Measurements from ENCODE around the gene ERMN.

DNA sequence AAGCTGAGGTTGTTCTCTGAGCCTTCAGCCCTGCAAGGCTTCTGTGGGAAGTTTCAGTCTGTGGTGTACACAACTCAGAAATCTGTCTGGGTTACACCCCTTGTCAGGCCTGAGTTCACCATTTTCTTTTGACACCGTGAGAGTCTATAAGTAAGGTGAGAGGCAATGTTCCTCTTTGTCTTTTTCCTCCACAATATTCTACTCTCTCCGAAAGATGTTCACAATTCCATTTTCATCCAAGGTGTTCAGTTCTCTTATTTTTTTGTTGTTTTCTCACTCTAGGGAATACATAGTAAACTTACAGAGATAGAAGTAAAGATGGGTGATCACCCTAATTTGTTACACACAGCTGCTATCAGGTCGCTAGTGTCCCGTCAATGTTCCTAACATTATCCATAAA is 3.2 kb downstream of the ERMN start:
- TF ChIP-seq, protein P1, sequence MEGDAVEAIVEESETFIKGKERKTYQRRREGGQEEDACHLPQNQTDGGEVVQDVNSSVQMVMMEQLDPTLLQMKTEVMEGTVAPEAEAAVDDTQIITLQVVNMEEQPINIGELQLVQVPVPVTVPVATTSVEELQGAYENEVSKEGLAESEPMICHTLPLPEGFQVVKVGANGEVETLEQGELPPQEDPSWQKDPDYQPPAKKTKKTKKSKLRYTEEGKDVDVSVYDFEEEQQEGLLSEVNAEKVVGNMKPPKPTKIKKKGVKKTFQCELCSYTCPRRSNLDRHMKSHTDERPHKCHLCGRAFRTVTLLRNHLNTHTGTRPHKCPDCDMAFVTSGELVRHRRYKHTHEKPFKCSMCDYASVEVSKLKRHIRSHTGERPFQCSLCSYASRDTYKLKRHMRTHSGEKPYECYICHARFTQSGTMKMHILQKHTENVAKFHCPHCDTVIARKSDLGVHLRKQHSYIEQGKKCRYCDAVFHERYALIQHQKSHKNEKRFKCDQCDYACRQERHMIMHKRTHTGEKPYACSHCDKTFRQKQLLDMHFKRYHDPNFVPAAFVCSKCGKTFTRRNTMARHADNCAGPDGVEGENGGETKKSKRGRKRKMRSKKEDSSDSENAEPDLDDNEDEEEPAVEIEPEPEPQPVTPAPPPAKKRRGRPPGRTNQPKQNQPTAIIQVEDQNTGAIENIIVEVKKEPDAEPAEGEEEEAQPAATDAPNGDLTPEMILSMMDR (IDR thresholded peaks at IDR 0.05): no peak
- TF ChIP-seq POLR2A (IDR thresholded peaks at IDR 0.05): no peak

Data from Peyer's patch (tissue), 4 donors.